ENCODE measurements around the gene IGHMBP2.

DNA sequence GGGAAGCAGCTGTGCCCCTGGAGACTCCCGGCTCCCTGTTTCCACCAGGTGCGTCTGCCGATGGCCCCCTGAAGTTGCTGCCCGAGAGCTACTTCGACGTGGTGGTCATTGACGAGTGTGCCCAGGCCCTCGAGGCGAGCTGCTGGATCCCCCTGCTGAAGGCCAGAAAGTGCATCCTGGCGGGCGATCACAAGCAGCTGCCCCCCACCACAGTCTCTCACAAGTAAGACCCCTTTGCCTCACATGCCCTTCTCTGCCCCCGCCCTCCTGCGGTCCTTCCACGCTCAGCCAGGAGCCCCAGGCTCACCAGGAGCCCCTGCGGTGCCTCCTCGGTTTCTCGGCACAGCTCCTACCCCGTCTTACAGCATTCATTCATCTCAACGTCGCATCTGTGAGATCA is 25.4 kb downstream of the IGHMBP2 start:
- TF ChIP-seq, protein P1, sequence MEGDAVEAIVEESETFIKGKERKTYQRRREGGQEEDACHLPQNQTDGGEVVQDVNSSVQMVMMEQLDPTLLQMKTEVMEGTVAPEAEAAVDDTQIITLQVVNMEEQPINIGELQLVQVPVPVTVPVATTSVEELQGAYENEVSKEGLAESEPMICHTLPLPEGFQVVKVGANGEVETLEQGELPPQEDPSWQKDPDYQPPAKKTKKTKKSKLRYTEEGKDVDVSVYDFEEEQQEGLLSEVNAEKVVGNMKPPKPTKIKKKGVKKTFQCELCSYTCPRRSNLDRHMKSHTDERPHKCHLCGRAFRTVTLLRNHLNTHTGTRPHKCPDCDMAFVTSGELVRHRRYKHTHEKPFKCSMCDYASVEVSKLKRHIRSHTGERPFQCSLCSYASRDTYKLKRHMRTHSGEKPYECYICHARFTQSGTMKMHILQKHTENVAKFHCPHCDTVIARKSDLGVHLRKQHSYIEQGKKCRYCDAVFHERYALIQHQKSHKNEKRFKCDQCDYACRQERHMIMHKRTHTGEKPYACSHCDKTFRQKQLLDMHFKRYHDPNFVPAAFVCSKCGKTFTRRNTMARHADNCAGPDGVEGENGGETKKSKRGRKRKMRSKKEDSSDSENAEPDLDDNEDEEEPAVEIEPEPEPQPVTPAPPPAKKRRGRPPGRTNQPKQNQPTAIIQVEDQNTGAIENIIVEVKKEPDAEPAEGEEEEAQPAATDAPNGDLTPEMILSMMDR (IDR thresholded peaks at IDR 0.05 in 4 of 5, conservative IDR thresholded peaks at IDR 0.05 in 1 of 5): no peak
- no peak for TF ChIP-seq POLR2A (IDR thresholded peaks at IDR 0.05)

All from gastrocnemius medialis (tissue), 4 donors.